K562 (cell line): ENCODE data around the gene TBRG4. TPM values are rescaled to one million over a fixed set of nuclear protein-coding genes. Genes with fewer than 3 reads are reported as not detected.

Source experiments
- CBX8 ChIP-seq: fragments of 200-600 bp; sonication (generic); IDR thresholded peaks from 2 replicates; pipeline ENCODE4 v1.6.1; 2012; ENCODE audit warnings: borderline replicate concordance, mixed run types, low read depth, mild to moderate bottlenecking, moderate library complexity, mixed read lengths, low read length, control low read depth, inconsistent platforms; ENCODE audit not compliant: poor library complexity, severe bottlenecking; ENCODE audit errors: extremely low read depth
- CREBBP ChIP-seq: IDR thresholded peaks from one replicate; pipeline ENCODE4 v1.6.1; 2012; ENCODE audit warnings: low read depth, mild to moderate bottlenecking, control low read depth, inconsistent platforms, low read length
- ILF3 ChIP-seq: fragments of 450-650 bp; IDR thresholded peaks from 2 replicates; pipeline ENCODE4 v1.6.1; 2018; ENCODE audit warnings: antibody characterized with exemption, mild to moderate bottlenecking, moderate library complexity, borderline replicate concordance
- MCM2 ChIP-seq: fragments of 450-650 bp; IDR thresholded peaks from 2 replicates; pipeline ENCODE4 v1.6.1; 2017; ENCODE audit warnings: low read depth, mild to moderate bottlenecking
- NUFIP1 ChIP-seq: fragments of 450-650 bp; IDR thresholded peaks from 2 replicates; pipeline ENCODE4 v1.6.1; 2018; ENCODE audit not compliant: partially characterized antibody
- PHB2 ChIP-seq: fragments of 450-650 bp; IDR thresholded peaks from 2 replicates; pipeline ENCODE4 v1.6.1; 2017; ENCODE audit warnings: low read depth
- RB1 ChIP-seq: fragments of 450-650 bp; IDR thresholded peaks from 2 replicates; pipeline ENCODE4 v1.6.1; 2017; ENCODE audit warnings: low read depth, mild to moderate bottlenecking
- RBM25 ChIP-seq: fragments of 200-400 bp; formaldehyde crosslinking; IDR thresholded peaks from 2 replicates; pipeline ENCODE4 v1.6.1; 2018; ENCODE audit warnings: low read length, low read depth, moderate library complexity; ENCODE audit not compliant: severe bottlenecking
- SMAD2 ChIP-seq: fragments of 150-350 bp; IDR thresholded peaks from 2 replicates; pipeline ENCODE4 v1.6.1; 2014; ENCODE audit warnings: low read depth, mild to moderate bottlenecking, low read length
- STAT5A ChIP-seq: IDR thresholded peaks from 2 replicates; pipeline ENCODE4 v1.6.1; 2012; ENCODE audit warnings: low read length, inconsistent platforms, borderline replicate concordance
- ZNF133 ChIP-seq: fragments of 250-450 bp; sonication (Bioruptor Pico); IDR thresholded peaks from 2 replicates; pipeline ENCODE4 v1.4.0; 2020; ENCODE audit warnings: mild to moderate bottlenecking
- ZSCAN29 ChIP-seq: fragments of 450-650 bp; IDR thresholded peaks from 2 replicates; pipeline ENCODE4 v1.6.1; 2017
- polyA plus RNA-seq, 8 experiments: library from polyadenylated mRNA; depleted of rRNA in 4 of 8; stranded (reverse) in 5 of 8; unstranded in 3 of 8; fragments of >200 nt; fragmentation: Nextera tagmentation in 2 of 8; fragmentation: Illumina TruSeq in 1 of 8; extraction: Ambion mirVana in 2 of 8; extraction: Trizol in 1 of 8; gene quantifications; 2 replicates each; pipeline versions ENCODE4 v1.2.1 to v1.2.3, GENCODE V29; 2011 to 2014; ENCODE audit warnings: inconsistent platforms in 1 of 8, missing spikeins in 1 of 8
- total RNA-seq, 7 experiments: library from RNA; depleted of rRNA in 6 of 7; stranded (reverse); fragments of >200 nt in 6 of 7; fragmentation: Illumina TruSeq in 2 of 7; extraction: Trizol in 2 of 7; gene quantifications; 2 replicates each; pipeline versions ENCODE4 v1.2.1 to v1.2.3, GENCODE V29; 2011 to 2021; ENCODE audit warnings: low replicate concordance in 1 of 7
- TF ChIP-seq, protein P1 (sequence below): fragments of 450-650 bp; IDR thresholded peaks from 2 replicates; pipeline ENCODE4 v1.6.1; 2016; ENCODE audit warnings: mild to moderate bottlenecking, moderate library complexity
- TF ChIP-seq, protein P2 (sequence below), 2 experiments: IDR thresholded peaks; 2 replicates each; pipeline ENCODE4 v1.6.1; 2012; ENCODE audit warnings: improper control_type of control experiment in 2 of 2, low read depth in 2 of 2, low read length in 2 of 2, borderline replicate concordance in 1 of 2

TBRG4 gene
- total and polyA plus RNA-seq, 9 of the 15 experiments (the other 6 are each of a cell fraction or from before 2014, with no cell fraction given): 11.2 to 322 (median 216) TPM

DNA sequence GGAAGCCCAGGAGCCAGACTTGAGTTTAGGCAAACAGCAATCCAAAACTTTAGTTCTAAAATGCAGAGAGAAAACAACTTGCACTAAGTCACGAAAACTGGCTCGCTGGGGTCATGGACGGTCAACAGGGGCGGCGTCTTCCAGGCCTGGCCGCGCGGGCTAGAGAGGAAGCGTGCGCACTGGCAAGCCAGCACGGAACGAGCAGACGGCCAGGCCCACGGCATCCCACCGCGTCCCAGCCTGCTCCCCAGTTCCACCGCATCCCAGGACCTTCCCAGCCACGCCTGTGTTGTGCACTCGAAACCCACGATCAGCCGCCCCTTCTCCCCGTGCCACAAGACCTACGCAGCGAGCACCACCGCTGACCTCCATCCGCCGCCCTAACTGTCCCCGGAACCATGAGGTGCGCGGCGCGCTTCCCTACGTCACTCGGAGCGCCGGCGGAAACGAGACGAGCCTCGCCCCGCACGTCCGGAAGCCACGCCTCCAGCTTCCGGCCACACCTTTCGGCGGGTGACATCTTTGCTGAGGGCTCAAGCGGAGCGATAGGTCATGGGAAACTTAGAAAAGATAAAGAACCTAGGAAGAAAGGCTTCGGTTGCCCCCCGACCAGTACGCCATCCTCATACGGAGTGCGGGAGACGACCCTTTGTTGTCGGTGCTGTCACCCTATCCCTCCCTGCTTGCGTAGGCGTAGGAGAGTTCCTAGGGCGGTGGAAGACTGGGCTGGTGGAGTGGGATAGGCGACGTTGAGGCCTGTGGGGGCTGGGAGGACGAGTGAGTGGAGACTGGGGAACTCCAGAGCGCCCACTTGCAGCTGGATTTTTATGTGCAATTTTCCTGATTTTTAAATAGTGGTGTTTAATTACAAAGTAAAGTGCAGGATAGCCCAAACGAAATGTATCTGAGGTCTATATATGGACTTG, at the start of gene TBRG4 (continued):
- no peak for TF ChIP-seq NUFIP1
- no peak for TF ChIP-seq STAT5A
- TF ChIP-seq, protein P1, sequence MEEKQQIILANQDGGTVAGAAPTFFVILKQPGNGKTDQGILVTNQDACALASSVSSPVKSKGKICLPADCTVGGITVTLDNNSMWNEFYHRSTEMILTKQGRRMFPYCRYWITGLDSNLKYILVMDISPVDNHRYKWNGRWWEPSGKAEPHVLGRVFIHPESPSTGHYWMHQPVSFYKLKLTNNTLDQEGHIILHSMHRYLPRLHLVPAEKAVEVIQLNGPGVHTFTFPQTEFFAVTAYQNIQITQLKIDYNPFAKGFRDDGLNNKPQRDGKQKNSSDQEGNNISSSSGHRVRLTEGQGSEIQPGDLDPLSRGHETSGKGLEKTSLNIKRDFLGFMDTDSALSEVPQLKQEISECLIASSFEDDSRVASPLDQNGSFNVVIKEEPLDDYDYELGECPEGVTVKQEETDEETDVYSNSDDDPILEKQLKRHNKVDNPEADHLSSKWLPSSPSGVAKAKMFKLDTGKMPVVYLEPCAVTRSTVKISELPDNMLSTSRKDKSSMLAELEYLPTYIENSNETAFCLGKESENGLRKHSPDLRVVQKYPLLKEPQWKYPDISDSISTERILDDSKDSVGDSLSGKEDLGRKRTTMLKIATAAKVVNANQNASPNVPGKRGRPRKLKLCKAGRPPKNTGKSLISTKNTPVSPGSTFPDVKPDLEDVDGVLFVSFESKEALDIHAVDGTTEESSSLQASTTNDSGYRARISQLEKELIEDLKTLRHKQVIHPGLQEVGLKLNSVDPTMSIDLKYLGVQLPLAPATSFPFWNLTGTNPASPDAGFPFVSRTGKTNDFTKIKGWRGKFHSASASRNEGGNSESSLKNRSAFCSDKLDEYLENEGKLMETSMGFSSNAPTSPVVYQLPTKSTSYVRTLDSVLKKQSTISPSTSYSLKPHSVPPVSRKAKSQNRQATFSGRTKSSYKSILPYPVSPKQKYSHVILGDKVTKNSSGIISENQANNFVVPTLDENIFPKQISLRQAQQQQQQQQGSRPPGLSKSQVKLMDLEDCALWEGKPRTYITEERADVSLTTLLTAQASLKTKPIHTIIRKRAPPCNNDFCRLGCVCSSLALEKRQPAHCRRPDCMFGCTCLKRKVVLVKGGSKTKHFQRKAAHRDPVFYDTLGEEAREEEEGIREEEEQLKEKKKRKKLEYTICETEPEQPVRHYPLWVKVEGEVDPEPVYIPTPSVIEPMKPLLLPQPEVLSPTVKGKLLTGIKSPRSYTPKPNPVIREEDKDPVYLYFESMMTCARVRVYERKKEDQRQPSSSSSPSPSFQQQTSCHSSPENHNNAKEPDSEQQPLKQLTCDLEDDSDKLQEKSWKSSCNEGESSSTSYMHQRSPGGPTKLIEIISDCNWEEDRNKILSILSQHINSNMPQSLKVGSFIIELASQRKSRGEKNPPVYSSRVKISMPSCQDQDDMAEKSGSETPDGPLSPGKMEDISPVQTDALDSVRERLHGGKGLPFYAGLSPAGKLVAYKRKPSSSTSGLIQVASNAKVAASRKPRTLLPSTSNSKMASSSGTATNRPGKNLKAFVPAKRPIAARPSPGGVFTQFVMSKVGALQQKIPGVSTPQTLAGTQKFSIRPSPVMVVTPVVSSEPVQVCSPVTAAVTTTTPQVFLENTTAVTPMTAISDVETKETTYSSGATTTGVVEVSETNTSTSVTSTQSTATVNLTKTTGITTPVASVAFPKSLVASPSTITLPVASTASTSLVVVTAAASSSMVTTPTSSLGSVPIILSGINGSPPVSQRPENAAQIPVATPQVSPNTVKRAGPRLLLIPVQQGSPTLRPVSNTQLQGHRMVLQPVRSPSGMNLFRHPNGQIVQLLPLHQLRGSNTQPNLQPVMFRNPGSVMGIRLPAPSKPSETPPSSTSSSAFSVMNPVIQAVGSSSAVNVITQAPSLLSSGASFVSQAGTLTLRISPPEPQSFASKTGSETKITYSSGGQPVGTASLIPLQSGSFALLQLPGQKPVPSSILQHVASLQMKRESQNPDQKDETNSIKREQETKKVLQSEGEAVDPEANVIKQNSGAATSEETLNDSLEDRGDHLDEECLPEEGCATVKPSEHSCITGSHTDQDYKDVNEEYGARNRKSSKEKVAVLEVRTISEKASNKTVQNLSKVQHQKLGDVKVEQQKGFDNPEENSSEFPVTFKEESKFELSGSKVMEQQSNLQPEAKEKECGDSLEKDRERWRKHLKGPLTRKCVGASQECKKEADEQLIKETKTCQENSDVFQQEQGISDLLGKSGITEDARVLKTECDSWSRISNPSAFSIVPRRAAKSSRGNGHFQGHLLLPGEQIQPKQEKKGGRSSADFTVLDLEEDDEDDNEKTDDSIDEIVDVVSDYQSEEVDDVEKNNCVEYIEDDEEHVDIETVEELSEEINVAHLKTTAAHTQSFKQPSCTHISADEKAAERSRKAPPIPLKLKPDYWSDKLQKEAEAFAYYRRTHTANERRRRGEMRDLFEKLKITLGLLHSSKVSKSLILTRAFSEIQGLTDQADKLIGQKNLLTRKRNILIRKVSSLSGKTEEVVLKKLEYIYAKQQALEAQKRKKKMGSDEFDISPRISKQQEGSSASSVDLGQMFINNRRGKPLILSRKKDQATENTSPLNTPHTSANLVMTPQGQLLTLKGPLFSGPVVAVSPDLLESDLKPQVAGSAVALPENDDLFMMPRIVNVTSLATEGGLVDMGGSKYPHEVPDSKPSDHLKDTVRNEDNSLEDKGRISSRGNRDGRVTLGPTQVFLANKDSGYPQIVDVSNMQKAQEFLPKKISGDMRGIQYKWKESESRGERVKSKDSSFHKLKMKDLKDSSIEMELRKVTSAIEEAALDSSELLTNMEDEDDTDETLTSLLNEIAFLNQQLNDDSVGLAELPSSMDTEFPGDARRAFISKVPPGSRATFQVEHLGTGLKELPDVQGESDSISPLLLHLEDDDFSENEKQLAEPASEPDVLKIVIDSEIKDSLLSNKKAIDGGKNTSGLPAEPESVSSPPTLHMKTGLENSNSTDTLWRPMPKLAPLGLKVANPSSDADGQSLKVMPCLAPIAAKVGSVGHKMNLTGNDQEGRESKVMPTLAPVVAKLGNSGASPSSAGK: peak; percentile 54
- TF ChIP-seq, protein P2, sequence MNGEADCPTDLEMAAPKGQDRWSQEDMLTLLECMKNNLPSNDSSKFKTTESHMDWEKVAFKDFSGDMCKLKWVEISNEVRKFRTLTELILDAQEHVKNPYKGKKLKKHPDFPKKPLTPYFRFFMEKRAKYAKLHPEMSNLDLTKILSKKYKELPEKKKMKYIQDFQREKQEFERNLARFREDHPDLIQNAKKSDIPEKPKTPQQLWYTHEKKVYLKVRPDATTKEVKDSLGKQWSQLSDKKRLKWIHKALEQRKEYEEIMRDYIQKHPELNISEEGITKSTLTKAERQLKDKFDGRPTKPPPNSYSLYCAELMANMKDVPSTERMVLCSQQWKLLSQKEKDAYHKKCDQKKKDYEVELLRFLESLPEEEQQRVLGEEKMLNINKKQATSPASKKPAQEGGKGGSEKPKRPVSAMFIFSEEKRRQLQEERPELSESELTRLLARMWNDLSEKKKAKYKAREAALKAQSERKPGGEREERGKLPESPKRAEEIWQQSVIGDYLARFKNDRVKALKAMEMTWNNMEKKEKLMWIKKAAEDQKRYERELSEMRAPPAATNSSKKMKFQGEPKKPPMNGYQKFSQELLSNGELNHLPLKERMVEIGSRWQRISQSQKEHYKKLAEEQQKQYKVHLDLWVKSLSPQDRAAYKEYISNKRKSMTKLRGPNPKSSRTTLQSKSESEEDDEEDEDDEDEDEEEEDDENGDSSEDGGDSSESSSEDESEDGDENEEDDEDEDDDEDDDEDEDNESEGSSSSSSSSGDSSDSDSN (IDR thresholded peaks at IDR 0.05; ENCODE audit: borderline replicate concordance in 1 of 2, low read depth in 2 of 2, low read length in 2 of 2): no peak
- TF ChIP-seq RBM25: no peak
- TF ChIP-seq RB1: peak; percentile 60
- no peak for TF ChIP-seq CREBBP
- no peak for TF ChIP-seq ZNF133 (CRISPR knock-in tag)
- TF ChIP-seq CBX8: no peak
- no peak for TF ChIP-seq MCM2
- no peak; the same call in 1 of the 2 replicates for TF ChIP-seq ILF3
- TF ChIP-seq PHB2: no peak
- no peak for TF ChIP-seq SMAD2
- TF ChIP-seq ZSCAN29: no peak
